ENCODE results near the gene NOA1. TPM values are rescaled to one million over a fixed set of nuclear protein-coding genes. Genes with fewer than 3 reads are reported as not detected.
A peak's percentile ranks its signal among the peaks of the same experiment; 100 is the strongest.

NOA1 gene
- total RNA-seq, 4 donors from 2014 or later = 20.3 to 34.5 (median 23.2) TPM

- Histone ChIP-seq H3K27me3 (no peaks in the 10 kb centered on the region), H3K27ac (no peak overlapping the region), H3K4me1 (no peaks in the 10 kb centered on the region), H3K36me3 (peaks cover 6 to 95% of the 10 kb centered on the region in 2 donors), H3K9me3 (no peaks in the 10 kb centered on the region), H3K4me3 (no peak overlapping the region)
- ATAC-seq (no peak), DNase-seq (no peak)
- in situ Hi-C loops (cut with MboI; ENCODE audit: low sequenced_read_pairs in 4 of 4) (no loop called here), intact Hi-C loops (cut with DNase I; ENCODE audit: low total_unique reads) (no loop called here)
- no peak for TF ChIP-seq CTCF (IDR thresholded peaks at IDR 0.05 in 4 of 5, conservative IDR thresholded peaks at IDR 0.05 in 1 of 5)
- no peak for TF ChIP-seq POLR2A (IDR thresholded peaks at IDR 0.05)
Observed at GRCh38 chr4:57013543-57014120, 36.2 kb upstream of the NOA1 start.

- ATAC-seq (no peak), DNase-seq (no peak)
- in situ Hi-C loops (cut with MboI; ENCODE audit: low sequenced_read_pairs in 4 of 4) = loop anchor here in 1 of 4 donors (25.0 kb wide), 1 partner anchor 537 kb away; the partner anchor contains the start of gene SRP72
- Histone ChIP-seq H3K36me3 (peaks cover 2 to 59% of the 10 kb centered on the region in 2 donors), H3K27ac (no peak overlapping the region), H3K4me3 (no peak overlapping the region), H3K27me3 (no peaks in the 10 kb centered on the region), H3K4me1 (peaks cover 9% of the 10 kb centered on the region in 2 donors), H3K9me3 (no peaks in the 10 kb centered on the region)
- TF ChIP-seq CTCF (IDR thresholded peaks at IDR 0.05 in 4 of 5, conservative IDR thresholded peaks at IDR 0.05 in 1 of 5) (no peak), POLR2A (IDR thresholded peaks at IDR 0.05) (no peak)
- intact Hi-C loops (cut with DNase I; ENCODE audit: low total_unique reads) = no loop called here
Observed at GRCh38 chr4:56999751-57000150, 22.3 kb upstream of the NOA1 start.

DNA sequence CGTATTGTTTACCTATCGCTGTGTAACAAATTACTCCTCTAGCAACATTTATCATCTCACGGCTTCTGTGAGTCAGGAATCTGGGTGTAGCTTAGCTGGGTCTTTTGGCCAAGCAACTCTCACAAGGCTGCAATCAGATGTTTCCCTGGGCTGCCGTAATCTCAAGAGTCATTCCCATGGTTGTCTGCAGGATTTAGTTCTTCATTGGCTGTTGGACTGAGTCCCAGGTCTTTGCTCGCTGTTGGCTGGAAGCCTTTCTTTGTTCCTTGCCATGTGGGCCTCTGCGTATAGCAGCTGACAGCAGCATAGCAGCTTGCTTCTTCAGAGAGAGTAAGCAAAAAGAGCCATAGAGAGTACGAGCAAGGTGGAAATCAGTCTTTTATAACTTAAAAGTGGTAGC is 18.1 kb upstream of the NOA1 start:
- in situ Hi-C loops (cut with MboI; ENCODE audit: low sequenced_read_pairs in 4 of 4) (loop anchor here in 1 of 4 donors (25.0 kb wide), 1 partner anchor 533 kb away; the partner anchor contains the start of gene SRP72), intact Hi-C loops (cut with DNase I; ENCODE audit: low total_unique reads) (no loop called here)
- DNase-seq (peak in 1 of 2 donors; percentile 69), ATAC-seq (peak; percentile 84 to 93)
- H3K4me3 ChIP-seq = no peak overlapping the region
- no peaks in the 10 kb centered on the region for H3K9me3 ChIP-seq
- H3K36me3 ChIP-seq = peaks cover 0 to 52% of the 10 kb centered on the region in 2 donors
- H3K27me3 ChIP-seq = no peaks in the 10 kb centered on the region
- H3K4me1 ChIP-seq = peaks cover 9% of the 10 kb centered on the region in 2 donors
- TF ChIP-seq POLR2A (IDR thresholded peaks at IDR 0.05) = no peak
- TF ChIP-seq CTCF (IDR thresholded peaks at IDR 0.05 in 4 of 5, conservative IDR thresholded peaks at IDR 0.05 in 1 of 5) = no peak
- H3K27ac ChIP-seq = peak overlapping the region in 3 of 4 donors; percentile 46 to 59 (median 47)

GRCh38 chr4:56990109-56990905 is 12.9 kb upstream of the NOA1 start:
- in situ Hi-C loops (cut with MboI; ENCODE audit: low sequenced_read_pairs in 4 of 4) (loop anchor here in 1 of 4 donors (25.0 kb wide), 1 partner anchor 528 kb away; the partner anchor contains the start of gene SRP72), intact Hi-C loops (cut with DNase I; ENCODE audit: low total_unique reads) (no loop called here)
- DNase-seq = no peak
- no peak for ATAC-seq
- H3K9me3 ChIP-seq = no peaks in the 10 kb centered on the region
- no peaks in the 10 kb centered on the region for H3K27me3 ChIP-seq
- no peak overlapping the region for H3K4me3 ChIP-seq
- no peak overlapping the region for H3K27ac ChIP-seq
- H3K4me1 ChIP-seq = peaks cover 3 to 10% of the 10 kb centered on the region in 2 donors
- peaks cover 4 to 58% of the 10 kb centered on the region in 2 donors for H3K36me3 ChIP-seq
- TF ChIP-seq CTCF (IDR thresholded peaks at IDR 0.05 in 4 of 5, conservative IDR thresholded peaks at IDR 0.05 in 1 of 5) (no peak), POLR2A (IDR thresholded peaks at IDR 0.05) (no peak)
